MM.1S (cell line): ENCODE data around the gene SRC.

Experiments used
- DNase-seq: peaks from one replicate; pipeline ENCODE4 v3.0.0-alpha.2; 2015
- H2AFZ ChIP-seq: fragments of 300-600 bp; sonication (generic); 2 replicates; pipeline ENCODE4 v1.6.0; 2016; ENCODE audit warnings: antibody characterized with exemption, low read length
- H3F3A ChIP-seq: fragments of 300-600 bp; sonication (generic); 2 replicates; pipeline ENCODE4 v1.6.1; 2016; ENCODE audit warnings: mild to moderate bottlenecking, antibody characterized with exemption, low read length, moderate library complexity, mixed read lengths; ENCODE audit not compliant: insufficient read depth
- H3K27ac ChIP-seq: fragments of 300-600 bp; sonication (generic); 2 replicates; pipeline ENCODE4 v1.5.1; 2016; ENCODE audit warnings: mild to moderate bottlenecking, low read length
- H3K27me3 ChIP-seq: fragments of 300-600 bp; sonication (generic); replicated peaks from 2 replicates; pipeline ENCODE4 v1.6.0; 2016; ENCODE audit warnings: low read length; ENCODE audit not compliant: insufficient read depth
- H3K36me3 ChIP-seq: fragments of 300-600 bp; sonication (generic); replicated peaks from 2 replicates; pipeline ENCODE4 v1.6.1; 2016; ENCODE audit warnings: mild to moderate bottlenecking, low read length, mixed read lengths; ENCODE audit not compliant: insufficient read depth
- H3K4me1 ChIP-seq: fragments of 300-600 bp; sonication (generic); 2 replicates; pipeline ENCODE4 v1.6.1; 2016; ENCODE audit warnings: low read length, mixed read lengths
- H3K4me2 ChIP-seq: fragments of 300-600 bp; sonication (generic); 2 replicates; pipeline ENCODE4 v1.6.0; 2016; ENCODE audit warnings: low read depth, low read length
- H3K4me3 ChIP-seq: fragments of 300-600 bp; sonication (generic); 2 replicates; pipeline ENCODE4 v1.5.1; 2016; ENCODE audit warnings: low read length, mixed read lengths
- H3K79me2 ChIP-seq: fragments of 300-600 bp; sonication (generic); 2 replicates; pipeline ENCODE4 v1.6.1; 2016; ENCODE audit warnings: mixed run types, low read length, mixed read lengths
- H3K9ac ChIP-seq: fragments of 300-600 bp; sonication (generic); 2 replicates; pipeline ENCODE4 v1.6.1; 2016; ENCODE audit warnings: low read length, mixed read lengths
- H3K9me2 ChIP-seq: fragments of 300-600 bp; sonication (generic); replicated peaks from 2 replicates; pipeline ENCODE4 v1.6.1; 2016; ENCODE audit warnings: mild to moderate bottlenecking, low read length, mixed read lengths; ENCODE audit not compliant: insufficient read depth
- H3K9me3 ChIP-seq: fragments of 300-600 bp; sonication (generic); replicated peaks from 2 replicates; pipeline ENCODE4 v1.6.1; 2016; ENCODE audit warnings: mild to moderate bottlenecking, low read length, mixed read lengths; ENCODE audit not compliant: insufficient read depth
- H4K20me1 ChIP-seq: fragments of 300-600 bp; sonication (generic); 2 replicates; pipeline ENCODE4 v1.6.1; 2016; ENCODE audit warnings: mild to moderate bottlenecking, low read length, moderate library complexity, mixed read lengths; ENCODE audit not compliant: insufficient read depth
- EZH2 ChIP-seq: fragments of 300-600 bp; sonication (generic); optimal IDR thresholded peaks from 2 replicates; pipeline ENCODE3; 2017; ENCODE audit warnings: low read depth, mild to moderate bottlenecking, antibody characterized with exemption, low read length, mixed read lengths
- EZH2phosphoT487 ChIP-seq: fragments of 300-600 bp; sonication (generic); IDR thresholded peaks from 2 replicates; pipeline ENCODE4 v1.6.1; 2018; ENCODE audit warnings: antibody characterized with exemption, low read length
- TF ChIP-seq, protein P1 (sequence below): fragments of 300-600 bp; sonication (generic); IDR thresholded peaks from 2 replicates; pipeline ENCODE4 v1.5.1; 2016; ENCODE audit warnings: antibody characterized with exemption, low read length, mixed read lengths

SRC gene

GRCh38 chr20:37437676-37438075 is 91.7 kb downstream of the SRC start:
- H3K4me2 ChIP-seq = no peak overlapping the region
- no peak for TF ChIP-seq EZH2phosphoT487
- TF ChIP-seq, protein P1, sequence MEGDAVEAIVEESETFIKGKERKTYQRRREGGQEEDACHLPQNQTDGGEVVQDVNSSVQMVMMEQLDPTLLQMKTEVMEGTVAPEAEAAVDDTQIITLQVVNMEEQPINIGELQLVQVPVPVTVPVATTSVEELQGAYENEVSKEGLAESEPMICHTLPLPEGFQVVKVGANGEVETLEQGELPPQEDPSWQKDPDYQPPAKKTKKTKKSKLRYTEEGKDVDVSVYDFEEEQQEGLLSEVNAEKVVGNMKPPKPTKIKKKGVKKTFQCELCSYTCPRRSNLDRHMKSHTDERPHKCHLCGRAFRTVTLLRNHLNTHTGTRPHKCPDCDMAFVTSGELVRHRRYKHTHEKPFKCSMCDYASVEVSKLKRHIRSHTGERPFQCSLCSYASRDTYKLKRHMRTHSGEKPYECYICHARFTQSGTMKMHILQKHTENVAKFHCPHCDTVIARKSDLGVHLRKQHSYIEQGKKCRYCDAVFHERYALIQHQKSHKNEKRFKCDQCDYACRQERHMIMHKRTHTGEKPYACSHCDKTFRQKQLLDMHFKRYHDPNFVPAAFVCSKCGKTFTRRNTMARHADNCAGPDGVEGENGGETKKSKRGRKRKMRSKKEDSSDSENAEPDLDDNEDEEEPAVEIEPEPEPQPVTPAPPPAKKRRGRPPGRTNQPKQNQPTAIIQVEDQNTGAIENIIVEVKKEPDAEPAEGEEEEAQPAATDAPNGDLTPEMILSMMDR = no peak
- no peak for TF ChIP-seq EZH2

DNA sequence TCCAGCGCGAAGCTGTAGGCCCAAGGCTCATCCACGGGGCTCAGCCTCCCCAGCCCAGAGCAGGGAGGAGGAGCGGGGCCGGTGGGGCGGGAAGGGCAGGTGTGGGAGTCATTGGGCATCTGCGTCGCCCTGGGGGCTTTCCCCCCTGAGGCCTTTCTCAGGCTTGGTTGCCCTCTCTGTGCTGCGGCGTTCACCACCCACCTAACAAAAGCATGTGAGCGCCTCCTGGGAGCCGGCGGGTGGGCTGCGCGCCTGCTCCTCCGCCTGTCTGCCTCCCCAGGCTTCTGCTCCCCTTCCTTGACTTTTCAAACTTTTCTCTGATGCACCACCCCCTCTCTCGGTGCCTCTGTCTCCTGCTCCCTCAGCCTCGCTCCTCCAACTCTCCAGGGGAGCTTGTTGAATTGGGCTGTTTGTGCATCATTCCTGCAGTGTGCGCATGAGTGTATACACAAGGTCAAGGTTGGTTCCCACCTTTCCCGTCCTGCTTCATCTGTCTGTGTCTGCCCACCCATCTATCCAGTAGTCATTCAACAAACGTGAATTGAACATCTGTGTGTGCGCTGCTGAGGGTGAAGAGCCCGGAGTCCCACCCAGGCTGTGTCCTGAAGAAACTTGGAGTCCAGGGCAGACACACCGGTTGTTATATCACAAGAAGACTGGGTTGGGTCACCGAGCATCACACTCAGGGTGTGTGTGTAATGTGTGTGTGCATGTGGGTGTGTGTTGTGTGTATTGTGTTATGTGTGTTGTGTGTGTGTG is 92.7 kb downstream of the SRC start:
- H3K9me2 ChIP-seq = no peaks in the 10 kb centered on the region
- no peaks in the 10 kb centered on the region for H3F3A ChIP-seq
- no peaks in the 10 kb centered on the region for H4K20me1 ChIP-seq
- H3K4me1 ChIP-seq = no peaks in the 10 kb centered on the region
- H3K79me2 ChIP-seq = no peaks in the 10 kb centered on the region
- H3K9ac ChIP-seq = no peak overlapping the region
- TF ChIP-seq, protein P1 = no peak
- no peak for TF ChIP-seq EZH2
- no peaks in the 10 kb centered on the region for H3K36me3 ChIP-seq
- no peak overlapping the region for H3K4me2 ChIP-seq
- no peak overlapping the region for H2AFZ ChIP-seq
- H3K4me3 ChIP-seq = no peak overlapping the region
- DNase-seq = no peak
- no peaks in the 10 kb centered on the region for H3K9me3 ChIP-seq
- no peak overlapping the region for H3K27ac ChIP-seq
- H3K27me3 ChIP-seq = peaks cover 34% of the 10 kb centered on the region

More at GRCh38 chr20:37437676-37438075, 91.7 kb downstream of the SRC start:
- no peak overlapping the region for H3K27ac ChIP-seq
- H4K20me1 ChIP-seq = no peaks in the 10 kb centered on the region
- no peak overlapping the region for H3K4me3 ChIP-seq
- peaks cover 27% of the 10 kb centered on the region for H3K27me3 ChIP-seq
- no peaks in the 10 kb centered on the region for H3K36me3 ChIP-seq
- no peaks in the 10 kb centered on the region for H3K9me3 ChIP-seq
- H3F3A ChIP-seq = no peaks in the 10 kb centered on the region
- H3K9me2 ChIP-seq = no peaks in the 10 kb centered on the region
- DNase-seq = no peak
- no peaks in the 10 kb centered on the region for H3K79me2 ChIP-seq
- H2AFZ ChIP-seq = no peak overlapping the region
- H3K9ac ChIP-seq = no peak overlapping the region
- no peaks in the 10 kb centered on the region for H3K4me1 ChIP-seq

DNA sequence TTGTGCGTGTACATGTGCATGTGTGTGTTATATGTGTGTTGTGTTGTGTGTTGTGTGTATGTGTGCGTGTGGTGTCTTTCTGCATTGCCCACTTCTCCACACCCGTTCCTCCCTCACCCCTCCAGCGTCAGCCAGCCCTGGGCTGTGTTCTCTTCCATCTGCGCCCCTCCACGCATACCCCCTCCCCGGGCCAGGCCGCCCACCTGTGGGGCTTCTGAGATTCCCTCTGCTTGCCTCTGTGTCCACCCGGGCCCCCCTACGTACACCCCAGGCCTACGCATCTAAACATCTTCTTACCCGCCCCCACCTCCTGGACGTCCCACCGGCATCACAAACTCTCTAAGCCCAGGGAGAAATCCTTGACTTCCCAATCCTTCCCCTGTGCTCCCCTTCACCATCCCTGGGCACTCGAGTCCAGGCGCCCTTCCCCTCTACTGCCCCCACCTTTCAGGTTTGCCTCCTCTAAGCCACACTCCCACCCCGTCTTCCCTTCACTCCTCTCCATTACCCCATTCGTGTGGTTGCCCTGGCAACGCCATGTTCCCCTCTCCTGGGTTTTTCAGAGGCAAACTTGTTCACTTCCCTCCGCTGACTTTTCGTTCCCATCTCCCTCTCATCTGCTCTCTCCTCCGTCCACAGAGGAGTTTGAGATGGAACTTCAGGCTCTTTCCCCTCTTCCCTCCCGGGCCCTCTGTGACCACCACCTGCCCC is 93.4 kb downstream of the SRC start:
- H3K4me2 ChIP-seq = no peak overlapping the region
- no peaks in the 10 kb centered on the region for H4K20me1 ChIP-seq
- H3K36me3 ChIP-seq = no peaks in the 10 kb centered on the region
- no peaks in the 10 kb centered on the region for H3K79me2 ChIP-seq
- no peaks in the 10 kb centered on the region for H3K4me1 ChIP-seq
- no peak overlapping the region for H2AFZ ChIP-seq
- H3K27me3 ChIP-seq = peaks cover 31% of the 10 kb centered on the region
- no peak for DNase-seq
- TF ChIP-seq, protein P1 = no peak
- TF ChIP-seq EZH2 (no peak), EZH2phosphoT487 (no peak)
- H3K9me2 ChIP-seq = no peaks in the 10 kb centered on the region
- H3K4me3 ChIP-seq = no peak overlapping the region
- no peaks in the 10 kb centered on the region for H3F3A ChIP-seq
- H3K9me3 ChIP-seq = no peaks in the 10 kb centered on the region
- H3K27ac ChIP-seq = no peak overlapping the region
- no peak overlapping the region for H3K9ac ChIP-seq
